RWPE2 (cell line): Measurements from ENCODE around the gene SLC26A1.
A peak's percentile ranks its signal among the peaks of the same experiment; 100 is the strongest.

ENCODE experiments used
- ATAC-seq: fragments of 200-7000 bp; cut with Tn5 transposase; 3 replicates; pipeline ENCODE4 v1.9.1; 2021; ENCODE audit warnings: low read depth
- DNase-seq: peaks from one replicate; pipeline ENCODE4 v3.0.0-alpha.2; 2020; ENCODE audit warnings: low spot score
- H3K27ac ChIP-seq: fragments of 450-650 bp; 2 replicates; pipeline ENCODE4 v1.5.1; 2017; ENCODE audit warnings: mild to moderate bottlenecking; ENCODE audit not compliant: poor library complexity, severe bottlenecking
- H3K27me3 ChIP-seq: fragments of 250-450 bp; sonication (Bioruptor Pico); 2 replicates; pipeline ENCODE4 v1.5.1; 2021; ENCODE audit warnings: mild to moderate bottlenecking, moderate library complexity; ENCODE audit not compliant: insufficient read depth, poor library complexity, severe bottlenecking
- H3K36me3 ChIP-seq: fragments of 250-450 bp; sonication (Bioruptor Pico); 2 replicates; pipeline ENCODE4 v1.5.1; 2020; ENCODE audit warnings: low read depth, mild to moderate bottlenecking, moderate library complexity
- H3K4me1 ChIP-seq: fragments of 250-450 bp; sonication (Bioruptor Pico); 2 replicates; pipeline ENCODE4 v1.5.1; 2021; ENCODE audit warnings: mild to moderate bottlenecking, moderate library complexity; ENCODE audit not compliant: insufficient read depth, poor library complexity, severe bottlenecking
- H3K4me3 ChIP-seq: fragments of 250-450 bp; sonication (Bioruptor Pico); 2 replicates; pipeline ENCODE4 v1.5.1; 2021; ENCODE audit warnings: mild to moderate bottlenecking, moderate library complexity; ENCODE audit not compliant: severe bottlenecking
- H3K9me3 ChIP-seq: fragments of 250-450 bp; sonication (Bioruptor Pico); 2 replicates; pipeline ENCODE4 v1.5.1; 2021; ENCODE audit warnings: mild to moderate bottlenecking, moderate library complexity; ENCODE audit not compliant: severe bottlenecking
- CTCF ChIP-seq: fragments of 450-650 bp; IDR thresholded peaks from one replicate; pipeline ENCODE4 v1.5.1; 2017; ENCODE audit warnings: mild to moderate bottlenecking, moderate library complexity; ENCODE audit not compliant: poor library complexity, severe bottlenecking

SLC26A1 gene

DNA sequence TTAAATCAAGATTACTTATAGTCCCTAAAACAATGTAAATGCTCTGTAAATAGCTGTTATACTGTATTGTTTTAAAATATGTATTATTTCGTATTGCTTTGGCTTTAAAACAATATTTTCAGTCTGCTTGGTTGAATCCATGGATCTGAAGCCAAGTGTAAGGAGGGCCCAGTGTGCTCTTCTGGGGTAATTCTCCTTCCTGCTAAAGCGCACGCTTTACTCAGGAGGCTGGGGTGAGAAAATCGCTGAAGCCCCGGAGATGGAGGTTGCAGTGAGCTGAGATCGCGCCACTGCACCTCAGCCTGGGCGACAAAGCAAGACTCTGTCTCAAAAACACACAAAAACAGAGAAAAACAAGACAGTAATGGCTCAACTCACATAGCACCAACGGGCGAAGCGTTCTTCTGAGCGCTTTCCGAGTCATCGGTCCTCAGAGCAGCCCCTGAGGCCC, 6.8 kb downstream of the SLC26A1 start:
- ATAC-seq = no peak
- TF ChIP-seq CTCF = no peak
- H3K4me1 ChIP-seq = peaks cover 9% of the 10 kb centered on the region
- DNase-seq = no peak
- no peaks in the 10 kb centered on the region for H3K9me3 ChIP-seq
- no peaks in the 10 kb centered on the region for H3K27me3 ChIP-seq
- H3K36me3 ChIP-seq = no peaks in the 10 kb centered on the region
- H3K27ac ChIP-seq = peak overlapping the region; percentile 57
- peak overlapping the region; percentile 71 for H3K4me3 ChIP-seq

GRCh38 chr4:985123-985830, 7.9 kb downstream of the SLC26A1 start:
- Histone ChIP-seq H3K36me3 (no peaks in the 10 kb centered on the region), H3K4me3 (no peak overlapping the region), H3K27ac (no peak overlapping the region), H3K4me1 (peaks cover 9% of the 10 kb centered on the region), H3K9me3 (no peaks in the 10 kb centered on the region), H3K27me3 (no peaks in the 10 kb centered on the region)
- ATAC-seq (no peak), DNase-seq (no peak)
- TF ChIP-seq CTCF = no peak

DNA sequence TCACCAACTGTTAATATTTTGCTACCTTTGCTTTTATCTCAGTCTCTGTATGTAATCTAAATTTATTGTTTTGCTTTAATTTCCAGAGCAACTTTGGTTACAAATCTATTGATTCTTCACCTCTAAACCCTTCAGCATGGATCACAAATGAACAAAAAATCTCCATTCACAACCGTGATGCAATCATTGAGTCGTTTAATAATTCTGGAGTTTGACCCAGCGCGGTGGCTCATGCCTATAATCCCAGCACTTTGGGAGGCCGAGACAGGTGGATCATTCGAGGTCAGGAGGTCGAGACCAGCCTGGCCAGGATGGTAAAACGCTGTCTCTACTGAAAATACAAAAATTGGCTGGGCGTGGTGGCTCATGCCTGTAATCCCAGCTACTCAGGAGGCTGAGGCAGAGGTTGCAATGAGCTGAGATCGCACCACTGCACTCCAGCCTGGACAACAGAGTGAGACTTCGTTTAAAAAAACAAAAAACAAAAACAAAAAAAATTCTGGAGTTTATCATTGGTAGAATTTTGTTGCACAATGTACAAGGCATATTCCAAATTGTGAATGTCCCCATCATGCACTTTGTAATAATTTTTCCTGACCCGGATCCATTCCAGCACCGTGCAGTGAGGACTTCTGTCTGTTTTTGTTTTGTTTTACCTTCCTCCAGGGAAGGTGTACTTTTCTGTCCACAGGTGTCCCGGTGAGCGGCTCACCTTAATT, 8.7 kb downstream of the SLC26A1 start:
- no peak for TF ChIP-seq CTCF
- H3K27ac ChIP-seq = no peak overlapping the region
- H3K27me3 ChIP-seq = no peaks in the 10 kb centered on the region
- no peaks in the 10 kb centered on the region for H3K36me3 ChIP-seq
- DNase-seq = no peak
- no peak for ATAC-seq
- peaks cover 9% of the 10 kb centered on the region for H3K4me1 ChIP-seq
- no peak overlapping the region for H3K4me3 ChIP-seq
- H3K9me3 ChIP-seq = no peaks in the 10 kb centered on the region

DNA sequence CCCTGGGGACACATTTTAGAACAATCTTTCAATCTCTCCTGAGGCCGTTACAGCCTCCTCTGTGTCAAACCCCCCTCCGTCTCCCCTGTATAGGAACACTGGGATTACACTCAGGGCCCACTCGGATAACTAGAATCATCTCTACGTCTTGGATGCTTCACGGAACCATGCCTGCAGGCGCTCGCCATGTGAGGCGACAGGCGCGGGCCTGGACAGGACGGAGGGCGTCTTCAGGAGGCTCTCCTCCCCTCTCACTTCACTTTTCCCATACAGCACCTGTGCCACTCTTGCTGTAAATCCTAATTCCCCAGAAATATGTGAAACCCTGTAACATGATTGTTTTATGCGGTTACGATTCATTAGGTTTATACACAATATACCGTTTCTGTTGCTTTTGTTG, 10.4 kb downstream of the SLC26A1 start:
- no peak for TF ChIP-seq CTCF
- peaks cover 19% of the 10 kb centered on the region for H3K4me1 ChIP-seq
- ATAC-seq (no peak), DNase-seq (no peak)
- H3K4me3 ChIP-seq = no peak overlapping the region
- no peaks in the 10 kb centered on the region for H3K36me3 ChIP-seq
- no peaks in the 10 kb centered on the region for H3K9me3 ChIP-seq
- H3K27ac ChIP-seq = no peak overlapping the region
- no peaks in the 10 kb centered on the region for H3K27me3 ChIP-seq

- Histone ChIP-seq H3K36me3 (no peaks in the 10 kb centered on the region), H3K9me3 (no peaks in the 10 kb centered on the region), H3K4me3 (no peak overlapping the region), H3K4me1 (peaks cover 19% of the 10 kb centered on the region), H3K27ac (no peak overlapping the region), H3K27me3 (no peaks in the 10 kb centered on the region)
- TF ChIP-seq CTCF = no peak
- DNase-seq (no peak), ATAC-seq (no peak)
These were observed 10.9 kb downstream of the SLC26A1 start for GRCh38 chr4:982291-982690.
